ENCODE data around the gene TMEM14A.
A peak's percentile ranks its signal among the peaks of the same experiment; 100 is the strongest.

TMEM14A gene

DNA sequence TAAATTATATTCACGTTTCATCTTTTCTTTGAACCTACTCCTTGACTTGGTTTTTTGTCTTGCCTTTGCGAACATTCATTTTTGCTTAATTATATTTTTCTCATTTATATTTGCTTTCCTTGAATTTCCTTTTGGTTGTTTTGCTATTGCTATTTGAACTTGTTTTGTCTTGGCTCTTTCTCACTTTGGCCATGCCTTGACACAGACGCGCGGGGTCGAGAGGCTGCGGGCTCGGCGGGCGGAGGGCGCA is 7.1 kb upstream of the TMEM14A start:
- no peak for DNase-seq (ENCODE audit: low read depth)
- TF ChIP-seq, protein P1, sequence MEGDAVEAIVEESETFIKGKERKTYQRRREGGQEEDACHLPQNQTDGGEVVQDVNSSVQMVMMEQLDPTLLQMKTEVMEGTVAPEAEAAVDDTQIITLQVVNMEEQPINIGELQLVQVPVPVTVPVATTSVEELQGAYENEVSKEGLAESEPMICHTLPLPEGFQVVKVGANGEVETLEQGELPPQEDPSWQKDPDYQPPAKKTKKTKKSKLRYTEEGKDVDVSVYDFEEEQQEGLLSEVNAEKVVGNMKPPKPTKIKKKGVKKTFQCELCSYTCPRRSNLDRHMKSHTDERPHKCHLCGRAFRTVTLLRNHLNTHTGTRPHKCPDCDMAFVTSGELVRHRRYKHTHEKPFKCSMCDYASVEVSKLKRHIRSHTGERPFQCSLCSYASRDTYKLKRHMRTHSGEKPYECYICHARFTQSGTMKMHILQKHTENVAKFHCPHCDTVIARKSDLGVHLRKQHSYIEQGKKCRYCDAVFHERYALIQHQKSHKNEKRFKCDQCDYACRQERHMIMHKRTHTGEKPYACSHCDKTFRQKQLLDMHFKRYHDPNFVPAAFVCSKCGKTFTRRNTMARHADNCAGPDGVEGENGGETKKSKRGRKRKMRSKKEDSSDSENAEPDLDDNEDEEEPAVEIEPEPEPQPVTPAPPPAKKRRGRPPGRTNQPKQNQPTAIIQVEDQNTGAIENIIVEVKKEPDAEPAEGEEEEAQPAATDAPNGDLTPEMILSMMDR (IDR thresholded peaks at IDR 0.05; ENCODE audit: insufficient read depth, low read depth, low read length, missing control alignments): no peak
- H3K4me3 ChIP-seq (ENCODE audit: low read length): peak overlapping the region; percentile 69

DNA sequence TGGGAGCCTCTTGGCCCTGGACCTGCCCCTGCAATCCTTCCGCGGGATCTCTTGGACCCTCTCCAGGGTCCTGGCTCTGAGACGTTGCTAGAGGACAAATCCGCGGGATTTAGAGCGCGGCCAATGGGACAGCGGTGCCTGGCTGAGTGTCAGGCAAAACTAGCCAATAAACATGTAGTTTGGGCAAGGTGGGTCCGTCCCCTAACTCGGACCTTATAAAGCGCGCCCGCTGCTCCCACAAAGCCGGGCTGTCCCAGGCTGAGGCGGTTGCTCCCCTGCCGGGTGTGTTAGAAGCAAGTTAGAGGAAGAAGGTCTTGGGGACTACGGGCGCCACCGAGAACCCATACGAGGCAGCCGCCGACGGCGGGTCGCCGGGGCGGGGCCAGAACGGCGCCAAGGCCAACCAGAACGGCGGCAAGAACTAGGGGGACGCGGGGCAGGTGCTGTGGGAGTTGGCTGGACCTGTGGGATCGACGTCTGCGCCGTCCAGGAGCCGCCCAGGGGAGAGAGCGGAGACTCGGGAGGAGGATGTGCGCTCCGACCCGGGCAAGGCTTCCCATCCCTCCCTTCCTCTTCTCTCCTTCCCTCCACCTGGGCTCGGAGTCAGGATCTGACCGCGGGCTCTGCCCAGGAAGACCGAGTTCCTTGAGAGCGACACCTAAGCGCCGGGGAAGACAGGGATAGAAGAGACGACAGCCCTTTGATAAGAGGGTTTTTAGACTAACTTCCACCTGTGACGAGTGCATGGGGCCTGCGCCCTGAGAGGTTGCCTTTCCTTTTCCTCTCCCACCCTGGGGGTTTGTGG is 6.5 kb upstream of the TMEM14A start:
- H3K4me3 ChIP-seq (ENCODE audit: low read length): peak overlapping the region; percentile 69
- peak; percentile 95 for DNase-seq (ENCODE audit: low read depth)
- TF ChIP-seq, protein P1 (IDR thresholded peaks at IDR 0.05; ENCODE audit: insufficient read depth, low read depth, low read length, missing control alignments): no peak

DNA sequence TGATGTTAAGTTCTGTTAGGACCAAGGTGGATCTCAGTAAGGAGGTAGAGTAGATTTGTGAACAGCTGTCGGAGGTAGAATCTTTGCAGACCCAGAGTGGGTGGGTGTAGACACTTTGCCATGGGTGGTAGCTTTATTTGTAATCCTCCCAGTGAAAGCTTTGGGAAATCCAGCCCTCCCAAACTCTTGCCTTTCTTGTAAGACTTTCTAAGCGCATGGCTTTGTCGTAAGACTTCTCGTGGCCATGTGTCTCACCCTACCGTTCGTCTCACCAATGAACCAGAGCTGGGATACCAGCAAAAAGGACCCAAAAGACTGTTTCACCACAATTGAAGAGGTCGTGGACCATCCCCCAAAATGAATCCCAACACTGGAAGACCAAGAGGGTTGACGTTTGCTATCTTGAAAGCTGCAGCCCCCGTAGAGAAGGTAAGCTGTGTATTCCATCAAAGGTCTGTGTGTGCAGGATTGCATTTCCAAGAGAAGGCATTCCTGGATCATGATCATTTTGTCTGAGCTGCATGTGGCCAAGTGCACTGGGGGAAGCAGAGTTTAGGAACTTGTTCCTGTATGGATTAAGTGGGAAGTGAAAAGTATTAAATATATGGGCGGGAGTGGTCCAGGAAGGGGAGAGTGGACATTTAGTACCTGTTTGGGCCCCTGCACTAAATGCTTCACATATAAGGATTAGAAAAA is 5.8 kb upstream of the TMEM14A start:
- DNase-seq (ENCODE audit: low read depth): no peak
- TF ChIP-seq, protein P1 (IDR thresholded peaks at IDR 0.05; ENCODE audit: insufficient read depth, low read depth, low read length, missing control alignments): no peak
- H3K4me3 ChIP-seq (ENCODE audit: low read length): peak overlapping the region; percentile 69

DNA sequence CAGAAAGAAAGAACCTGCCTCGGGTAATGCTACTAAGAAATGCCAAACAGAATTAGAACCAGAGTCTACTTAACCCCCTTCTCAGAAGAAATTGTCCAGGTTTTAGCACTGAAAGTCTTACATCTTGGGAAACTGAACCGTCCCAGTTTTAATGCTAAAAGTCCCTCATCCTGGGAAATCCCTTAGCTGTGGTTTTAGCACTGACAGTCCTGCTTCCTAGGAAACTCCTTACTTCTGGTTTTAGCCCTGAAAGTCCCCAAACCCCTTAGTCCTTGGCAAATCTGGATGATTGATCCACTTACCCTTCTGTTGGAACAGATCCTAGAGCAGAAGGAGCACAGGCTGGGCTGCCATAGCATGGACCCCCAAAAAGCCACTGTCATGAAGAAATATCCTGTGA is 4.8 kb upstream of the TMEM14A start:
- no peak for DNase-seq (ENCODE audit: low read depth)
- TF ChIP-seq, protein P1 (IDR thresholded peaks at IDR 0.05; ENCODE audit: insufficient read depth, low read depth, low read length, missing control alignments): no peak
- H3K4me3 ChIP-seq (ENCODE audit: low read length): no peak overlapping the region

DNA sequence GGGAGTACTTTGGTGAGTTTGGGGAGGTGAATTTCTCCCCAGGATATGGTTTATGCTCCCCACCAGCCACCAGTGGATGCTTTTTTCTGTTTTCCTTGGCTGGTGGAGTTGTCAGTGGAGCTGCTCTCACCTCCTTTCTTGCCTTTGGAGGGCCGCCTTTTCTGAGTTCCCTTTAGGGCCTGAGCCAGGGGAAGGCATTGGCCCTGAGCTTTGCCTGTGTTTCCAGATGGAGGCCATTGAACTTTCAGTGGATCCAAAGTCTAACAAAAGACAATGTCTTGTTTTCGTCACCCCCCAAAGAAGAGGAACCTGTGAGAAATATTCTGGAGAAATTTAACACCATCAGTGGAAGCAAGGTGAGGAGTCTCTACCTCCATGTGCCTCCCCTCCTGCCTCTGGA is 4.4 kb upstream of the TMEM14A start:
- H3K4me3 ChIP-seq (ENCODE audit: low read length): no peak overlapping the region
- TF ChIP-seq, protein P1 (IDR thresholded peaks at IDR 0.05; ENCODE audit: insufficient read depth, low read depth, low read length, missing control alignments): no peak
- DNase-seq (ENCODE audit: low read depth): no peak

DNA sequence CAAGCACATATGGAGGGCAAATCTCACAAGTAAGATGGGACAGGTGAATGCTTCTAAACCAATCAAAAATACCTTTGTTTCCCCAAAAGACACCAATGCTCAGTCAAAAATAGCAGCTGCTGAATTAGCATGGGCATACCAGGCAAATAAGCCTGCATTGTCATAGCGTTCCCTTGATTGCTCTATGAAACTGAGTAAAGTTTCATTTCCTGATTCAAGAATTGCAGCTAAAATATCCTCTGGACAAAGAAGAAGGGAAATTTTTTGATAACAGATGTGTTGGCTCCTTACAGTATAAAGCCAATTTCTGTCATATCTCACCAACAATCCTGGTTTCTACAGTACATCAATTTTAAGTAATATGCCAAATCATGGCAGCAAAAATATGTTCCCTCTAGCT is 3.3 kb upstream of the TMEM14A start:
- H3K4me3 ChIP-seq (ENCODE audit: low read length): no peak overlapping the region
- no peak for DNase-seq (ENCODE audit: low read depth)
- TF ChIP-seq, protein P1 (IDR thresholded peaks at IDR 0.05; ENCODE audit: insufficient read depth, low read depth, low read length, missing control alignments): no peak
